Lung (tissue), 12 donors: ENCODE measurements around the gene HSD17B12. TPM values are rescaled to one million over a fixed set of nuclear protein-coding genes. Genes with fewer than 3 reads are reported as not detected.

Experiments used
- ATAC-seq: fragments of 200-7000 bp; cut with Tn5 transposase; one replicate; pipeline ENCODE4 v1.9.1; 2020; ENCODE audit warnings: moderate number of reproducible peaks; ENCODE audit not compliant: insufficient read depth, low FRiP score
- DNase-seq, 3 donors: peaks; one replicate each; pipeline ENCODE4 v3.0.0-alpha.2; 2013 to 2017
- H3K27ac ChIP-seq, 2 donors: one replicate each; pipeline ENCODE4 v1.5.1; 2013; ENCODE audit warnings: mild to moderate bottlenecking in 2 of 2, moderate library complexity in 2 of 2, control low read depth in 1 of 2, inconsistent platforms in 1 of 2, low read depth in 1 of 2, low read length in 1 of 2
- H3K27me3 ChIP-seq, 3 donors: one replicate each; pipeline ENCODE4 v1.5.1; 2013; ENCODE audit warnings: low read length in 2 of 3; ENCODE audit not compliant: control insufficient read depth in 3 of 3, insufficient read depth in 3 of 3
- H3K36me3 ChIP-seq, 4 donors: one replicate each; pipeline ENCODE4 v1.5.1; 2013; ENCODE audit warnings: low read length in 4 of 4, mild to moderate bottlenecking in 1 of 4, moderate library complexity in 1 of 4; ENCODE audit not compliant: control insufficient read depth in 4 of 4, insufficient read depth in 4 of 4
- H3K4me1 ChIP-seq, 5 donors: one replicate each; pipeline ENCODE4 v1.5.1; 2013; ENCODE audit warnings: low read length in 5 of 5, mild to moderate bottlenecking in 2 of 5, moderate library complexity in 1 of 5; ENCODE audit not compliant: control insufficient read depth in 5 of 5, insufficient read depth in 5 of 5
- H3K4me3 ChIP-seq: one replicate; pipeline ENCODE4 v1.5.1; 2013; ENCODE audit warnings: mild to moderate bottlenecking, control low read depth, moderate library complexity
- H3K9ac ChIP-seq, 2 donors: one replicate each; pipeline ENCODE4 v1.5.1; 2013; ENCODE audit warnings: low read length in 2 of 2, control low read depth in 1 of 2; ENCODE audit not compliant: insufficient read depth in 1 of 2
- H3K9me3 ChIP-seq, 4 donors: one replicate each; pipeline ENCODE4 v1.5.1; 2013; ENCODE audit warnings: low read length in 3 of 4, mild to moderate bottlenecking in 1 of 4, moderate library complexity in 1 of 4; ENCODE audit not compliant: control insufficient read depth in 4 of 4, insufficient read depth in 3 of 4
- WGBS, 2 donors: extraction: QIAGEN DNeasy Blood & Tissue Kit; methylation state at CpG; one replicate each; pipeline ENCODE4 v1.1.7; 2013; 5-methylcytosine and 5-hydroxymethylcytosine counted together
- polyA plus RNA-seq, 2 donors: library from polyadenylated mRNA; stranded (reverse); fragments of 200-250 nt; gene quantifications; one replicate each; pipeline ENCODE4 v1.2.1, GENCODE V29; 2013
- total RNA-seq, 2 donors: library from RNA; depleted of rRNA in 1 of 2; stranded (reverse); fragments of >200 nt in 1 of 2; gene quantifications; one replicate each; pipeline ENCODE4 v1.2.1, GENCODE V29; 2014 to 2021
- TF ChIP-seq, protein P1 (sequence below): IDR thresholded peaks from 2 replicates; pipeline ENCODE4 v1.5.1; 2012; ENCODE audit warnings: mild to moderate bottlenecking; ENCODE audit errors: control extremely low read depth, extremely low read depth
- donor health status: control.
- donor health status: control.
- donor health status: Bipolar disorder and iron deficiency.
- donor health status: healthy.
- donor health status: DM: yes; HTN: yes; CAD: no.

HSD17B12 gene
- total and polyA plus RNA-seq, 4 donors: 37.3 to 118 (median 87.1) TPM

DNA sequence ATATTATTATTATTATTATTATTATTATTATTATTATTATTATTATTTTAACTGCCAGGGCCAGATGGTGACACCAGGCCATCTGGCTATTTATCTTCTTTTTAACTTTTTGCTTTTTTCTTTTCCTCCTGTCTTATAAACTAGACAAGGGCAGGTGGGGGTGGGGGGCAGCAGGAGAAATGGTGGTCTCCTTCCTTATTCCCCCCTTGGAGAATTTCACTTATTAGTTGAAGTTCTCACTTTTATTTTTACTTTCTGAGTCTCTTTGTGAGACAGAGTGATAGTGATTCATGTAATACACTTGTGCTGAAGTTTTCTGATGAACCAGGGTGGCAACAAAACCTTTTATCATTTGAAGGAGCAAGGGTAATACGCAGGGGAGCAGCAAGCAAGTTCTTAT is 103.8 kb downstream of the HSD17B12 start:
- Histone ChIP-seq H3K4me3 (no peak overlapping the region), H3K9me3 (peaks cover 3 to 11% (median 5%) of the 10 kb centered on the region in 4 donors), H3K27me3 (no peaks in the 10 kb centered on the region), H3K27ac (no peak overlapping the region), H3K9ac (no peak overlapping the region), H3K4me1 (peaks cover 0 to 7% (median 0%) of the 10 kb centered on the region in 5 donors), H3K36me3 (peaks cover 0 to 7% (median 2%) of the 10 kb centered on the region in 4 donors)
- 97 to 100% methylated on average over 1 of the region's 1 CpG for WGBS, 2 donors
- TF ChIP-seq, protein P1, sequence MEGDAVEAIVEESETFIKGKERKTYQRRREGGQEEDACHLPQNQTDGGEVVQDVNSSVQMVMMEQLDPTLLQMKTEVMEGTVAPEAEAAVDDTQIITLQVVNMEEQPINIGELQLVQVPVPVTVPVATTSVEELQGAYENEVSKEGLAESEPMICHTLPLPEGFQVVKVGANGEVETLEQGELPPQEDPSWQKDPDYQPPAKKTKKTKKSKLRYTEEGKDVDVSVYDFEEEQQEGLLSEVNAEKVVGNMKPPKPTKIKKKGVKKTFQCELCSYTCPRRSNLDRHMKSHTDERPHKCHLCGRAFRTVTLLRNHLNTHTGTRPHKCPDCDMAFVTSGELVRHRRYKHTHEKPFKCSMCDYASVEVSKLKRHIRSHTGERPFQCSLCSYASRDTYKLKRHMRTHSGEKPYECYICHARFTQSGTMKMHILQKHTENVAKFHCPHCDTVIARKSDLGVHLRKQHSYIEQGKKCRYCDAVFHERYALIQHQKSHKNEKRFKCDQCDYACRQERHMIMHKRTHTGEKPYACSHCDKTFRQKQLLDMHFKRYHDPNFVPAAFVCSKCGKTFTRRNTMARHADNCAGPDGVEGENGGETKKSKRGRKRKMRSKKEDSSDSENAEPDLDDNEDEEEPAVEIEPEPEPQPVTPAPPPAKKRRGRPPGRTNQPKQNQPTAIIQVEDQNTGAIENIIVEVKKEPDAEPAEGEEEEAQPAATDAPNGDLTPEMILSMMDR: no peak
- no peak for DNase-seq
- no peak for ATAC-seq

DNA sequence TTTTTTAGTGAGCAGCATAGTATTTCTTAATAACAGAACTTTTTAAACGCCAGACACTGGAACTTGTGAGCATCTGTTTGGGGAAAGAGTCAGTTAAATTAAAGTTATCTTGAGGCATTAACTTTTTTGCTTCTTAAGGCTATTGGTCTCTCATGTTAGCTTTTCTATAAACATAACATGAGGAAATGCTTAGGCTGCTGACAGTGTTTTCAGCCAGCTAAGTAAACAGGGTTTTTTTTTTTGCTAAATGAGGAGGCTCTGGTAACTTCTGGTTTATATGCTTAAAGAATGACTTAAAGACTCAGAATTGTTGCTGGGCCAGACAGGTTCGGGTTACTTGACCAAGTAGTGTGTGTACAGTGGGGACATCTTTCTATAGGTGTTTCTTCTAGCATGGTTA is 104.3 kb downstream of the HSD17B12 start:
- TF ChIP-seq, protein P1: no peak
- Histone ChIP-seq H3K27ac (no peak overlapping the region), H3K9ac (no peak overlapping the region), H3K4me1 (peaks cover 0 to 7% (median 0%) of the 10 kb centered on the region in 5 donors), H3K4me3 (no peak overlapping the region), H3K9me3 (peaks cover 3 to 11% (median 5%) of the 10 kb centered on the region in 4 donors), H3K36me3 (peaks cover 0 to 7% (median 2%) of the 10 kb centered on the region in 4 donors), H3K27me3 (no peaks in the 10 kb centered on the region)
- WGBS, 2 donors: 95 to 96% methylated on average over 2 of the region's 2 CpGs
- DNase-seq: no peak
- no peak for ATAC-seq

GRCh38 chr11:43785318-43785717 is 104.8 kb downstream of the HSD17B12 start:
- Histone ChIP-seq H3K9me3 (peaks cover 3 to 11% (median 5%) of the 10 kb centered on the region in 4 donors), H3K27ac (no peak overlapping the region), H3K36me3 (peaks cover 0 to 7% (median 2%) of the 10 kb centered on the region in 4 donors), H3K4me1 (peaks cover 0 to 7% (median 0%) of the 10 kb centered on the region in 5 donors), H3K4me3 (no peak overlapping the region), H3K27me3 (no peaks in the 10 kb centered on the region), H3K9ac (no peak overlapping the region)
- DNase-seq (no peak), ATAC-seq (no peak)
- WGBS, 2 donors: 98% methylated on average over 2 of the region's 2 CpGs
- TF ChIP-seq, protein P1: no peak

DNA sequence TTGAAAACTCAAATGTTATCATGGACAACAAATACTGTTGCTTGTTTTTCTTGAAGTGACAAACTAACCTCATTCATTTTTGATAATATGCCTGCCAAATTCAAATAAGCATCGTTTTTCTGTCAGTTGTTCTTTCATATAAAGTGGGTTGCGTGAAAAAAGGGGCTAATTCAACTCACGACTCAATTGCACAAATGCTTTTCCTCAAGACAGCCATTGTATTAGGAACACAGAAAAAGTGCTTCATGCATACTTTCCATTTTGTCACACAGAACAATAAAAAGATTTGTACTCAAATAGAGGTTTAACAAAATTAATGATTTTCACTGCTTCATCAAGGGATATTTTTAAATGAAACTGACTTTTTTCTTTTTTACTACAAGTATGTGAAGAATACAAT is 105.5 kb downstream of the HSD17B12 start:
- Histone ChIP-seq H3K9me3 (peaks cover 3 to 11% (median 5%) of the 10 kb centered on the region in 4 donors), H3K4me3 (no peak overlapping the region), H3K27ac (no peak overlapping the region), H3K9ac (no peak overlapping the region), H3K4me1 (peaks cover 0 to 5% (median 0%) of the 10 kb centered on the region in 5 donors), H3K36me3 (peaks cover 0 to 7% (median 2%) of the 10 kb centered on the region in 4 donors), H3K27me3 (no peaks in the 10 kb centered on the region)
- DNase-seq (no peak), ATAC-seq (no peak)
- TF ChIP-seq, protein P1: no peak
- 97 to 98% methylated on average over 3 of the region's 3 CpGs for WGBS, 2 donors
